Tibial nerve (tissue), 3 donors: ENCODE results near the gene HERC4.

ENCODE experiments used
- POLR2A ChIP-seq, 2 donors: fragments of 450-650 bp; IDR thresholded peaks; one replicate each; pipeline ENCODE4 v1.6.1; 2017; ENCODE audit warnings: antibody characterized with exemption in 2 of 2, mild to moderate bottlenecking in 2 of 2, moderate library complexity in 2 of 2
- TF ChIP-seq, protein P1 (sequence below), 5 experiments: fragments of 200-600 bp in 3 of 5; fragments of 450-650 bp in 2 of 5; sonication (generic) in 3 of 5; IDR thresholded peaks; one replicate each; pipeline ENCODE4 v1.5.1; 2016 to 2019; ENCODE audit warnings: antibody characterized with exemption in 5 of 5, mild to moderate bottlenecking in 3 of 5, moderate library complexity in 2 of 5

DNA sequence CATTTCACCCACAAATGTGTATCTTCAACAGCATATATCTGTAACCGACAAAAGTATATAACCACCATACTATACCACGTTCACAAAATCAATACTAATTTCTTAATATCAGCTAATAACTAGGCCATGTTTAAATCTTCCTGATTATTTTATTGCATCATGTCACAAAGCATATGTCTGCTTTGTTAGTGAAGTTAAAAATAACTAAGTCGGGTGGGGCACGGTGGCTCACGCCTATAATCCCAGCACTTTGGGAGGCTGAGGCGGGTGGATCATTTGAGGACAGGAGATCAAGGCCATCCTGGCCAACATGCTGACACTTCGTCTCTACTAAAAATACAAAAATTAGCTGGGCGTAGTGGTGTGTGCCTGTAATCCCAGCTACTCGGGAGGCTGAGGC lies 47.7 kb downstream of the HERC4 start:
- TF ChIP-seq, protein P1, sequence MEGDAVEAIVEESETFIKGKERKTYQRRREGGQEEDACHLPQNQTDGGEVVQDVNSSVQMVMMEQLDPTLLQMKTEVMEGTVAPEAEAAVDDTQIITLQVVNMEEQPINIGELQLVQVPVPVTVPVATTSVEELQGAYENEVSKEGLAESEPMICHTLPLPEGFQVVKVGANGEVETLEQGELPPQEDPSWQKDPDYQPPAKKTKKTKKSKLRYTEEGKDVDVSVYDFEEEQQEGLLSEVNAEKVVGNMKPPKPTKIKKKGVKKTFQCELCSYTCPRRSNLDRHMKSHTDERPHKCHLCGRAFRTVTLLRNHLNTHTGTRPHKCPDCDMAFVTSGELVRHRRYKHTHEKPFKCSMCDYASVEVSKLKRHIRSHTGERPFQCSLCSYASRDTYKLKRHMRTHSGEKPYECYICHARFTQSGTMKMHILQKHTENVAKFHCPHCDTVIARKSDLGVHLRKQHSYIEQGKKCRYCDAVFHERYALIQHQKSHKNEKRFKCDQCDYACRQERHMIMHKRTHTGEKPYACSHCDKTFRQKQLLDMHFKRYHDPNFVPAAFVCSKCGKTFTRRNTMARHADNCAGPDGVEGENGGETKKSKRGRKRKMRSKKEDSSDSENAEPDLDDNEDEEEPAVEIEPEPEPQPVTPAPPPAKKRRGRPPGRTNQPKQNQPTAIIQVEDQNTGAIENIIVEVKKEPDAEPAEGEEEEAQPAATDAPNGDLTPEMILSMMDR (IDR thresholded peaks at IDR 0.05) = no peak
- TF ChIP-seq POLR2A (IDR thresholded peaks at IDR 0.05) = no peak
